Uterus (tissue), 4 donors: ENCODE data around the gene MSH6. TPM values are rescaled to one million over a fixed set of nuclear protein-coding genes. Genes with fewer than 3 reads are reported as not detected.

Experiments
- DNase-seq, 2 donors: peaks; one replicate each; pipeline ENCODE4 v3.0.0-alpha.2; 2019 to 2020
- H3K27ac ChIP-seq, 2 donors: fragments of 200-600 bp; sonication (generic); 1 replicate in 1 of 2; 2 replicates in 1 of 2; pipeline ENCODE4 v1.5.1; 2016 to 2018
- H3K27me3 ChIP-seq, 2 donors: fragments of 200-600 bp; sonication (generic); one replicate each; pipeline ENCODE4 v1.5.1; 2018 to 2019; ENCODE audit warnings: control low read depth in 1 of 2
- H3K36me3 ChIP-seq, 2 donors: fragments of 200-600 bp; sonication (generic); one replicate each; pipeline ENCODE4 v1.5.1; 2019; ENCODE audit warnings: control low read depth in 1 of 2
- H3K4me1 ChIP-seq, 2 donors: fragments of 200-600 bp; sonication (generic); one replicate each; pipeline ENCODE4 v1.5.1; 2018 to 2019; ENCODE audit warnings: control low read depth in 1 of 2
- H3K4me3 ChIP-seq, 2 donors: fragments of 200-600 bp; sonication (generic); 1 replicate in 1 of 2; 2 replicates in 1 of 2; pipeline ENCODE4 v1.5.1; 2018 to 2019; ENCODE audit warnings: mild to moderate bottlenecking in 1 of 2
- H3K9me3 ChIP-seq, 2 donors: fragments of 200-600 bp; sonication (generic); one replicate each; pipeline ENCODE4 v1.5.1; 2019; ENCODE audit warnings: control low read depth in 1 of 2
- CTCF ChIP-seq, 4 experiments: fragments of 200-600 bp in 2 of 4; fragments of 450-650 bp in 2 of 4; sonication (generic) in 2 of 4; IDR thresholded peaks; one replicate each; pipeline ENCODE4 v1.5.1; 2016 to 2019; ENCODE audit warnings: antibody characterized with exemption in 4 of 4, mild to moderate bottlenecking in 2 of 4, moderate library complexity in 1 of 4
- POLR2A ChIP-seq, 2 donors: fragments of 450-650 bp; IDR thresholded peaks; one replicate each; pipeline ENCODE4 v1.6.1; 2016; ENCODE audit warnings: antibody characterized with exemption in 2 of 2, mild to moderate bottlenecking in 1 of 2, moderate library complexity in 1 of 2
- intact Hi-C: fragments of 100-400 bp; cut with DNase I; formaldehyde crosslinking; loops from one replicate; pipeline ENCODE4 v1.15.1; 2023; ENCODE audit warnings: low total_unique reads
- total RNA-seq, 4 donors: library from RNA; depleted of rRNA in 3 of 4; stranded (reverse); fragments of >200 nt in 3 of 4; gene quantifications; one replicate each; pipeline versions ENCODE4 v1.1.0 to v1.2.4, GENCODE V29; 2014 to 2023
- donor health status: DM: yes; HTN: yes; CAD: no.

Gene MSH6
- 100 to 1,000 TPM in 1 of 4 donors, 10 to 100 TPM in 3; 32.9 to 115 (median 57.7) TPM for total RNA-seq

GRCh38 chr2:47782671-47783485, at the start of gene MSH6:
TSS of gene MSH6 (plus strand) at chr2:47783145. CDS start at chr2:47783234, 89 bp downstream.
- Histone ChIP-seq H3K27ac (peak within 1 kb of the TSS; percentile 90 to 97), H3K27me3 (no peaks in the 10 kb centered on the region), H3K36me3 (no peaks in the 10 kb centered on the region), H3K4me1 (no peaks in the 10 kb centered on the region), H3K9me3 (no peaks in the 10 kb centered on the region), H3K4me3 (peak within 1 kb of the TSS; percentile 74 to 90)
- TF ChIP-seq CTCF (IDR thresholded peaks at IDR 0.05), result peak in 3 of 4 experiments; percentile 6 to 26 (median 8)
- peak; percentile 85 to 94 for TF ChIP-seq POLR2A (IDR thresholded peaks at IDR 0.05)
- peak; percentile 84 to 88 for DNase-seq
- intact Hi-C loops, result loop anchor here (5.0 kb wide), 1 partner anchor 124 kb away; the partner anchor contains the start of gene FBXO11

- Histone ChIP-seq H3K9me3 (no peaks in the 10 kb centered on the region), H3K4me1 (no peaks in the 10 kb centered on the region), H3K4me3 (no peak overlapping the region), H3K27me3 (no peaks in the 10 kb centered on the region), H3K27ac (no peak overlapping the region), H3K36me3 (no peaks in the 10 kb centered on the region)
- TF ChIP-seq POLR2A (IDR thresholded peaks at IDR 0.05) (no peak), CTCF (IDR thresholded peaks at IDR 0.05) (no peak)
- intact Hi-C loops, result no loop called here
- DNase-seq, result no peak
Observed at GRCh38 chr2:47735136-47735869, 47.6 kb upstream of the MSH6 start.

GRCh38 chr2:47735912-47736311, 47.0 kb upstream of the MSH6 start:
- intact Hi-C loops, result no loop called here
- H3K27me3 ChIP-seq, result no peaks in the 10 kb centered on the region
- H3K4me3 ChIP-seq, result no peak overlapping the region
- no peak overlapping the region for H3K27ac ChIP-seq
- no peaks in the 10 kb centered on the region for H3K4me1 ChIP-seq
- DNase-seq, result no peak
- peaks cover 0 to under 1% of the 10 kb centered on the region in 2 donors for H3K36me3 ChIP-seq
- no peaks in the 10 kb centered on the region for H3K9me3 ChIP-seq
- TF ChIP-seq CTCF (IDR thresholded peaks at IDR 0.05), result no peak
- TF ChIP-seq POLR2A (IDR thresholded peaks at IDR 0.05), result no peak

- peaks cover 0 to 3% of the 10 kb centered on the region in 2 donors for H3K36me3 ChIP-seq
- H3K4me3 ChIP-seq, result no peak overlapping the region
- H3K9me3 ChIP-seq, result no peaks in the 10 kb centered on the region
- DNase-seq, result no peak
- TF ChIP-seq POLR2A (IDR thresholded peaks at IDR 0.05) (no peak), CTCF (IDR thresholded peaks at IDR 0.05) (no peak)
- H3K4me1 ChIP-seq, result no peaks in the 10 kb centered on the region
- intact Hi-C loops, result no loop called here
- no peak overlapping the region for H3K27ac ChIP-seq
- no peaks in the 10 kb centered on the region for H3K27me3 ChIP-seq
Observed at GRCh38 chr2:47737191-47737975, 45.6 kb upstream of the MSH6 start.
